Mesenchymal stem cell (in vitro differentiated cells and primary cell): ENCODE measurements around the gene KATNAL2.

Source experiments
- DNase-seq: peaks from one replicate; pipeline ENCODE4 v3.0.0-alpha.2; 2013
- H2AFZ ChIP-seq: one replicate; pipeline ENCODE4 v1.6.1; 2013; ENCODE audit warnings: low read depth, mild to moderate bottlenecking, control low read depth, inconsistent platforms, low read length, moderate library complexity
- H2AK5ac ChIP-seq: 2 replicates; pipeline ENCODE4 v1.6.1; 2013; ENCODE audit warnings: low read length, moderate library complexity, mild to moderate bottlenecking, inconsistent platforms; ENCODE audit not compliant: severe bottlenecking
- H2BK120ac ChIP-seq: one replicate; pipeline ENCODE4 v1.6.1; 2013; ENCODE audit warnings: low read depth, mild to moderate bottlenecking, inconsistent platforms, low read length, moderate library complexity
- H2BK12ac ChIP-seq, 2 experiments: one replicate each; pipeline ENCODE4 v1.6.1; 2013; ENCODE audit warnings: inconsistent platforms in 2 of 2, low read length in 2 of 2, mild to moderate bottlenecking in 2 of 2, moderate library complexity in 2 of 2, control low read depth in 1 of 2
- H2BK15ac ChIP-seq: one replicate; pipeline ENCODE4 v1.6.1; 2013; ENCODE audit warnings: mild to moderate bottlenecking, low read depth, inconsistent platforms; ENCODE audit not compliant: poor library complexity, severe bottlenecking
- H2BK5ac ChIP-seq: 2 replicates; pipeline ENCODE4 v1.6.1; 2013; ENCODE audit warnings: low read depth, mild to moderate bottlenecking, low read length, control low read depth, inconsistent platforms; ENCODE audit not compliant: poor library complexity, severe bottlenecking
- H3K14ac ChIP-seq, 2 experiments: one replicate each; pipeline ENCODE4 v1.6.1; 2013; ENCODE audit warnings: inconsistent platforms in 2 of 2, low read length in 2 of 2, control low read depth in 1 of 2, mild to moderate bottlenecking in 1 of 2, moderate library complexity in 1 of 2
- H3K18ac ChIP-seq, 2 experiments: one replicate each; pipeline ENCODE4 v1.6.1; 2013; ENCODE audit warnings: inconsistent platforms in 2 of 2, low read length in 2 of 2, control low read depth in 1 of 2, low read depth in 1 of 2, mild to moderate bottlenecking in 1 of 2
- H3K23ac ChIP-seq, 2 experiments: one replicate each; pipeline ENCODE4 v1.6.1; 2013; ENCODE audit warnings: inconsistent platforms in 2 of 2, low read length in 2 of 2, mild to moderate bottlenecking in 2 of 2, moderate library complexity in 2 of 2, control low read depth in 1 of 2
- H3K27ac ChIP-seq: 2 replicates; pipeline ENCODE4 v1.5.1; 2013; ENCODE audit warnings: mild to moderate bottlenecking, moderate library complexity, low read length, control low read depth, inconsistent platforms; ENCODE audit not compliant: poor library complexity, severe bottlenecking
- H3K27me3 ChIP-seq, 2 experiments: 2 replicates each; pipeline versions ENCODE4 v1.6.1 to v1.7.0; 2013; ENCODE audit warnings: low read length in 2 of 2, mild to moderate bottlenecking in 2 of 2, moderate library complexity in 2 of 2, control low read depth in 1 of 2, inconsistent platforms in 1 of 2; ENCODE audit not compliant: control insufficient read depth in 1 of 2, insufficient read depth in 1 of 2
- H3K36me3 ChIP-seq, 2 experiments: 2 replicates each; pipeline versions ENCODE4 v1.6.1 to v1.7.0; 2013; ENCODE audit warnings: low read length in 2 of 2, control low read depth in 1 of 2, inconsistent platforms in 1 of 2, low read depth in 1 of 2, mild to moderate bottlenecking in 1 of 2; ENCODE audit not compliant: insufficient read depth in 2 of 2, control insufficient read depth in 1 of 2
- H3K4ac ChIP-seq, 2 experiments: one replicate each; pipeline ENCODE4 v1.6.1; 2013; ENCODE audit warnings: inconsistent platforms in 2 of 2, low read length in 2 of 2, mild to moderate bottlenecking in 2 of 2, moderate library complexity in 2 of 2, control low read depth in 1 of 2, low read depth in 1 of 2
- H3K4me1 ChIP-seq: 2 replicates; pipeline ENCODE4 v1.6.1; 2013; ENCODE audit warnings: low read depth, low read length, control low read depth; ENCODE audit not compliant: control insufficient read depth, insufficient read depth
- H3K4me2 ChIP-seq: 2 replicates; pipeline ENCODE4 v1.6.1; 2013; ENCODE audit warnings: low read length, mild to moderate bottlenecking, inconsistent platforms; ENCODE audit not compliant: poor library complexity, severe bottlenecking
- H3K4me3 ChIP-seq, 2 experiments: 2 replicates each; pipeline versions ENCODE4 v1.5.1 to v1.7.0; 2013; ENCODE audit warnings: low read length in 2 of 2, mild to moderate bottlenecking in 2 of 2, control low read depth in 1 of 2, low read depth in 1 of 2; ENCODE audit not compliant: insufficient read depth in 1 of 2
- H3K79me1 ChIP-seq: replicated peaks from 2 replicates; pipeline ENCODE4 v1.6.1; 2013; ENCODE audit warnings: mild to moderate bottlenecking, control low read depth, low read length, inconsistent platforms; ENCODE audit not compliant: poor library complexity, severe bottlenecking
- H3K9ac ChIP-seq: 2 replicates; pipeline ENCODE4 v1.7.0; 2013; ENCODE audit warnings: mild to moderate bottlenecking, low read length, moderate library complexity
- H3K9me3 ChIP-seq: 2 replicates; pipeline ENCODE4 v1.7.0; 2013; ENCODE audit warnings: mild to moderate bottlenecking, low read length; ENCODE audit not compliant: control insufficient read depth
- H4K8ac ChIP-seq: one replicate; pipeline ENCODE4 v1.6.1; 2013; ENCODE audit warnings: inconsistent platforms, mild to moderate bottlenecking, low read length, moderate library complexity
- H4K91ac ChIP-seq: one replicate; pipeline ENCODE4 v1.6.1; 2013; ENCODE audit warnings: mild to moderate bottlenecking, low read length, inconsistent platforms
- WGBS: methylation state at CpG from one replicate; pipeline ENCODE4 v1.1.7; 2013; ENCODE audit warnings: mixed read lengths; 5-methylcytosine and 5-hydroxymethylcytosine counted together

The KATNAL2 gene

DNA sequence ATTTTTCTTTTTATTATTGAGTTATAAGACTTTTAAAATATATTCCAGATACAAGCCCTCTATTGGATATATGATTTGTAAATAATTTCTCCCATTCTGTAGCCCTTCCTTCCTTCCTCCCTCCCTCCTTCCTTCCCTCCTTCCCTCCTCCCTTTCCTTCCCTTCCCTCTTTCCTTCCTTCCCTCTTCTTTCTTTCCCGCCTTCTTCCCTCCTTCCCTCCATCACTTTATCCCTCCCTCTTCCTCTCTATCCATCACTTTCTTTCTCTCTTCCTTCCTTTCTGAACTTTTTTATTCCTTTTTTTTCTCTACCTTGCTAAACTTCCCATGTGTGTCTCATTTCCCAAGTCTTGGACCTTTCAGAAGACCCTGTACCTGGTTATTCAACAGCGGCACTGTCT is 163.5 kb downstream of the KATNAL2 start:
- WGBS = 77% methylated on average over 1 of the region's 2 CpGs
- H3K23ac ChIP-seq = no peak overlapping the region
- no peak overlapping the region for H3K14ac ChIP-seq
- DNase-seq = no peak
- H2BK12ac ChIP-seq = no peak overlapping the region
- no peak overlapping the region for H2BK15ac ChIP-seq
- H3K9me3 ChIP-seq = no peaks in the 10 kb centered on the region
- no peak overlapping the region for H2BK120ac ChIP-seq
- H3K9ac ChIP-seq = no peak overlapping the region
- H3K36me3 ChIP-seq = peaks cover 0 to 8% of the 10 kb centered on the region in 2 experiments
- no peaks in the 10 kb centered on the region for H3K27me3 ChIP-seq
- no peak overlapping the region for H3K4ac ChIP-seq
- no peak overlapping the region for H4K91ac ChIP-seq
- no peak overlapping the region for H3K27ac ChIP-seq
- H3K4me1 ChIP-seq = no peaks in the 10 kb centered on the region
- H3K79me1 ChIP-seq = no peaks in the 10 kb centered on the region
- no peak overlapping the region for H4K8ac ChIP-seq
- H2AK5ac ChIP-seq = no peak overlapping the region
- no peak overlapping the region for H3K18ac ChIP-seq
- no peak overlapping the region for H2AFZ ChIP-seq
- no peak overlapping the region for H3K4me3 ChIP-seq
- H2BK5ac ChIP-seq = no peak overlapping the region
- no peak overlapping the region for H3K4me2 ChIP-seq

DNA sequence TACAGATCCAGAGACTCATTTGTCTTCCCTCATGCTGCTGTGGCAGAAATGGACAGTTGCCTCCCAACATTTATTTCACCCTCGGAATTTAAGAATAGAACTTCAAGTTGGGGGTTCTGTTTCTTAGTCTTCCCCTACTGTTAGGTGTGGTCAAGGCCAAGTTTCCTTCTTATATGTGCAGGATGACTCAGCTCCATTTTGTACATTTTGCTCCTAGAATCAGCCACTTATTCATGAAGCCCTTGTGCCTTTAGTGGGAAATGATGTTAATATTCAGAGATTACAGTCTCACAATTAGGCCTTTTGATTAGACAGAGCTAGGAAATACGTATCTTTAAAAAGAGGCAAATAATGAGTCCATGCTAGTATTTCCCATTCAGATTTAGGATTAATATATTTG is 164.2 kb downstream of the KATNAL2 start:
- H3K4me1 ChIP-seq = no peaks in the 10 kb centered on the region
- no peak overlapping the region for H3K18ac ChIP-seq
- no peak overlapping the region for H4K8ac ChIP-seq
- no peak for DNase-seq
- no peak overlapping the region for H2BK5ac ChIP-seq
- H2BK15ac ChIP-seq = no peak overlapping the region
- no peaks in the 10 kb centered on the region for H3K27me3 ChIP-seq
- no peaks in the 10 kb centered on the region for H3K9me3 ChIP-seq
- H3K23ac ChIP-seq = no peak overlapping the region
- H3K79me1 ChIP-seq = no peaks in the 10 kb centered on the region
- no peak overlapping the region for H3K9ac ChIP-seq
- WGBS = no CpG with 5 or more reads among the region's 2 CpGs
- no peak overlapping the region for H2AK5ac ChIP-seq
- no peak overlapping the region for H3K4me3 ChIP-seq
- peaks cover 0 to 9% of the 10 kb centered on the region in 2 experiments for H3K36me3 ChIP-seq
- H3K4ac ChIP-seq = no peak overlapping the region
- H3K14ac ChIP-seq = no peak overlapping the region
- no peak overlapping the region for H4K91ac ChIP-seq
- no peak overlapping the region for H3K4me2 ChIP-seq
- no peak overlapping the region for H2AFZ ChIP-seq
- H2BK120ac ChIP-seq = no peak overlapping the region
- H2BK12ac ChIP-seq = no peak overlapping the region
- H3K27ac ChIP-seq = no peak overlapping the region

DNA sequence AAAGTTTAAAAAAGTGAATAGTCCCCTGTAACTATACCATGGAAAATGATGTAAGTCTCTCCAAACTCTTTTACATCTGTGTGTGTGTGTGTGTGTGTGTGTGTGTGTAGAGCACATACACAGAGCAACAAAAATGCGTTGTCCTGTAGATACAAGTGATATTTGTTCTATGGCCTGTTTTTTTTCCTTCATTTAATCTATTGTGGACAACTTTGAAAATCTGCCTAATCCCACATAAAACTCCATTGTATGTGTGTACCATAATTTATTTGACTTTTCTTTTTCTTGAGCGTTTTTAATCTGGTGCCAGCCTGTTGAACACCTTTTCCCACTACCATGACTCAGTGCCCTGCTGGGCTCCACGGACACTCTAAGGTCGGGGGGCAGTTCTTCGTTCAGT is 170.3 kb downstream of the KATNAL2 start:
- Histone ChIP-seq H3K18ac (no peak overlapping the region), H3K9me3 (no peaks in the 10 kb centered on the region), H3K36me3 (peaks cover 0 to 3% of the 10 kb centered on the region in 2 experiments), H3K4ac (no peak overlapping the region), H2BK12ac (no peak overlapping the region), H3K79me1 (no peaks in the 10 kb centered on the region), H3K14ac (no peak overlapping the region), H2BK15ac (no peak overlapping the region), H3K27ac (no peak overlapping the region), H2AK5ac (no peak overlapping the region), H3K23ac (no peak overlapping the region), H3K27me3 (no peaks in the 10 kb centered on the region), H2BK5ac (no peak overlapping the region), H4K91ac (no peak overlapping the region), H4K8ac (no peak overlapping the region), H2AFZ (no peak overlapping the region), H3K4me3 (no peak overlapping the region), H3K4me1 (no peaks in the 10 kb centered on the region), H3K4me2 (no peak overlapping the region), H2BK120ac (no peak overlapping the region), H3K9ac (no peak overlapping the region)
- 96% methylated on average over 4 of the region's 5 CpGs for WGBS
- DNase-seq = no peak

DNA sequence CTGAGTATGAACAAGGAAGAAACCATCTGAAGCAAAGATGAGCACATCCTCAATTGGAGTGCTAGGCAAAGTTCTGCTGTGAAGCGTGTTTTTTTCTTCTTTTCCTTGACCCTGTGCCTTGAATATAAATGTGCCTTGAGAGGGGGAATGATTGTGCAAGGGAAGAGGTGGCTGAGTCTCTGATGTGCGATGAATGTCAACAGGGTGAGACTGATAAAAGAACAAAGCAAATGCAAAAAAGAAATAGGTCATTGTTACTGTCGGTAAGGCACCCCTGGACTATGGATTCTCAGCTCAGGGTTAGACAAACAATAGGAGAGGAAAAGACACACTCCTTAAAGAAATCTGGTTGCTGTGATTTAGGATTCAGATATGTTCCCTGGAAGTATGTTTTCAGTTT is 178.4 kb downstream of the KATNAL2 start:
- no peak overlapping the region for H4K91ac ChIP-seq

More for the DNA sequence above, 178.4 kb downstream of the KATNAL2 start:
- Histone ChIP-seq H3K4ac (no peak overlapping the region), H3K79me1 (no peaks in the 10 kb centered on the region), H3K9me3 (no peaks in the 10 kb centered on the region), H2BK5ac (no peak overlapping the region), H3K27me3 (no peaks in the 10 kb centered on the region), H3K4me1 (peaks cover 2% of the 10 kb centered on the region), H2AK5ac (no peak overlapping the region), H3K14ac (no peak overlapping the region), H2BK12ac (no peak overlapping the region), H2BK120ac (no peak overlapping the region), H4K8ac (no peak overlapping the region), H3K9ac (no peak overlapping the region), H3K36me3 (peaks cover 3 to 23% of the 10 kb centered on the region in 2 experiments), H2BK15ac (no peak overlapping the region), H3K4me3 (no peak overlapping the region), H3K18ac (no peak overlapping the region), H3K23ac (no peak overlapping the region), H3K27ac (no peak overlapping the region), H3K4me2 (no peak overlapping the region), H2AFZ (no peak overlapping the region)
- 91% methylated on average over 3 of the region's 3 CpGs for WGBS
- DNase-seq = no peak
